Measurements from ENCODE around the gene SYNPR. TPM values are rescaled to one million over a fixed set of nuclear protein-coding genes. Genes with fewer than 3 reads are reported as not detected.

Gene SYNPR
- total RNA-seq, 1 donor from 2014 or later: not detected

DNA sequence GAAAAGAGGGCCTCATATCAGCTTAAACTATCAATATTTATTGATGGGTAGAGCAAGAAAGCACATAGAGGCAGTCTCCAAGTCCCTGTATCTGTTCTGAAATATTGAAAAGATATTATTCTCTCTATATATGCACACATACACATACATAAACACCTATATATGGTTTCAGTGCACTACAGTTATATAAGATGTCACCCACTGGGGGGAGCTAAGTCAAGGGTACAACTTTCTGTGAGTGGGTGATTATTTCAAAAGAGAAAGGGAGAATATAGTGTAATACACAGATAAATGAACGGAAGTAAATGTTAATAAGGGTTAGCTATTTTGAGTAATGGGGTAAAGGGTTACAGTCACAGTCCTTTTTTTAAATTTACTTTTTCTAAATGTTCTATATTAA, 383.1 kb downstream of the SYNPR start:
- TF ChIP-seq, protein P1, sequence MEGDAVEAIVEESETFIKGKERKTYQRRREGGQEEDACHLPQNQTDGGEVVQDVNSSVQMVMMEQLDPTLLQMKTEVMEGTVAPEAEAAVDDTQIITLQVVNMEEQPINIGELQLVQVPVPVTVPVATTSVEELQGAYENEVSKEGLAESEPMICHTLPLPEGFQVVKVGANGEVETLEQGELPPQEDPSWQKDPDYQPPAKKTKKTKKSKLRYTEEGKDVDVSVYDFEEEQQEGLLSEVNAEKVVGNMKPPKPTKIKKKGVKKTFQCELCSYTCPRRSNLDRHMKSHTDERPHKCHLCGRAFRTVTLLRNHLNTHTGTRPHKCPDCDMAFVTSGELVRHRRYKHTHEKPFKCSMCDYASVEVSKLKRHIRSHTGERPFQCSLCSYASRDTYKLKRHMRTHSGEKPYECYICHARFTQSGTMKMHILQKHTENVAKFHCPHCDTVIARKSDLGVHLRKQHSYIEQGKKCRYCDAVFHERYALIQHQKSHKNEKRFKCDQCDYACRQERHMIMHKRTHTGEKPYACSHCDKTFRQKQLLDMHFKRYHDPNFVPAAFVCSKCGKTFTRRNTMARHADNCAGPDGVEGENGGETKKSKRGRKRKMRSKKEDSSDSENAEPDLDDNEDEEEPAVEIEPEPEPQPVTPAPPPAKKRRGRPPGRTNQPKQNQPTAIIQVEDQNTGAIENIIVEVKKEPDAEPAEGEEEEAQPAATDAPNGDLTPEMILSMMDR (IDR thresholded peaks at IDR 0.05; ENCODE audit: unreplicated experiment): no peak
- Mint-ChIP-seq H3K4me1 (ENCODE audit: unreplicated experiment) (no peaks in the 10 kb centered on the region), H3K9me3 (ENCODE audit: unreplicated experiment) (no peaks in the 10 kb centered on the region), H3K27me3 (ENCODE audit: unreplicated experiment) (no peaks in the 10 kb centered on the region), H3K4me3 (ENCODE audit: unreplicated experiment) (no peak overlapping the region), H3K36me3 (ENCODE audit: low read depth, unreplicated experiment) (no peaks in the 10 kb centered on the region), H3K27ac (ENCODE audit: unreplicated experiment) (no peak overlapping the region)
- no peak for DNase-seq (ENCODE audit: low spot score)

GRCh38 chr3:63662011-63662410, 383.9 kb downstream of the SYNPR start:
- Mint-ChIP-seq H3K27ac (ENCODE audit: unreplicated experiment) (no peak overlapping the region), H3K9me3 (ENCODE audit: unreplicated experiment) (no peaks in the 10 kb centered on the region), H3K4me3 (ENCODE audit: unreplicated experiment) (no peak overlapping the region), H3K36me3 (ENCODE audit: low read depth, unreplicated experiment) (no peaks in the 10 kb centered on the region), H3K4me1 (ENCODE audit: unreplicated experiment) (no peaks in the 10 kb centered on the region), H3K27me3 (ENCODE audit: unreplicated experiment) (no peaks in the 10 kb centered on the region)
- DNase-seq (ENCODE audit: low spot score): no peak
- TF ChIP-seq, protein P1 (IDR thresholded peaks at IDR 0.05; ENCODE audit: unreplicated experiment): no peak

GRCh38 chr3:63662500-63662899, 384.4 kb downstream of the SYNPR start:
- TF ChIP-seq, protein P1 (IDR thresholded peaks at IDR 0.05; ENCODE audit: unreplicated experiment): no peak
- H3K27ac Mint-ChIP-seq (ENCODE audit: unreplicated experiment): no peak overlapping the region
- H3K36me3 Mint-ChIP-seq (ENCODE audit: low read depth, unreplicated experiment): no peaks in the 10 kb centered on the region
- H3K27me3 Mint-ChIP-seq (ENCODE audit: unreplicated experiment): no peaks in the 10 kb centered on the region
- DNase-seq (ENCODE audit: low spot score): no peak
- no peak overlapping the region for H3K4me3 Mint-ChIP-seq (ENCODE audit: unreplicated experiment)
- no peaks in the 10 kb centered on the region for H3K9me3 Mint-ChIP-seq (ENCODE audit: unreplicated experiment)
- H3K4me1 Mint-ChIP-seq (ENCODE audit: unreplicated experiment): no peaks in the 10 kb centered on the region

Measured in endothelial cell (in vitro differentiated cells).